GM12878 (cell line): ENCODE measurements around the gene GPR34. TPM values are rescaled to one million over a fixed set of nuclear protein-coding genes. Genes with fewer than 3 reads are reported as not detected.

Source experiments
- ATAC-seq: fragments of 200-7000 bp; cut with Tn5 transposase; 3 replicates; pipeline ENCODE4 v1.9.1; 2020; ENCODE audit warnings: mild to moderate bottlenecking, moderate library complexity
- BruUV-seq: library from RNA; stranded (reverse); fragments of 400-500 nt; replicated peaks from 2 replicates; lab custom pipeline; 2021; lab: Mats Ljungman, UMichigan
- CTCF ChIA-PET: fragments of 300-600 bp; sonication (Branson Sonifier 250); formaldehyde crosslinking; extraction: SDS; loops from one replicate; lab custom pipeline; 2021; ENCODE audit warnings: inconsistent platforms; lab: Yijun Ruan, JAX
- POLR2A ChIA-PET: fragments of 350-600 bp; formaldehyde crosslinking; extraction: SDS; loops from one replicate; lab custom pipeline; 2021; ENCODE audit warnings: inconsistent platforms; lab: Charles Lee
- RAD21 ChIA-PET: fragments of 300-600 bp; sonication (Branson Sonifier 250); formaldehyde crosslinking; loops from one replicate; lab custom pipeline; 2023; ENCODE audit warnings: antibody characterized with exemption; ENCODE audit not compliant: unreplicated experiment; lab: Charles Lee
- SMC1A ChIA-PET: fragments of 300-600 bp; sonication (Branson Sonifier 250); formaldehyde crosslinking; loops from one replicate; lab custom pipeline; 2023; ENCODE audit not compliant: unreplicated experiment, uncharacterized antibody; lab: Charles Lee
- DNase-seq: peaks from one replicate; pipeline ENCODE4 v3.0.0-alpha.2; 2011; ENCODE audit warnings: low read depth, low spot score
- FAIRE-seq: peaks from 3 replicates; lab custom pipeline; 2011; peaks lifted over from hg19 to GRCh38; lab: Jason Lieb, UNC
- H2AFZ ChIP-seq: 2 replicates; pipeline ENCODE4 v1.6.0; 2011; ENCODE audit warnings: low read depth, low read length, control low read depth; ENCODE audit not compliant: control insufficient read depth
- H3K27ac ChIP-seq: 2 replicates; pipeline ENCODE4 v1.5.1; 2011; ENCODE audit warnings: control low read depth; ENCODE audit not compliant: control insufficient read depth, insufficient read depth
- H3K27me3 ChIP-seq, 2 experiments: replicated peaks in 1 of 2; 2 replicates each; pipeline versions ENCODE4 v1.6.0 to v1.6.1; 2011; ENCODE audit warnings: low read length in 1 of 2; ENCODE audit not compliant: control insufficient read depth in 2 of 2, insufficient read depth in 2 of 2
- H3K36me3 ChIP-seq, 2 experiments: 2 replicates each; pipeline ENCODE4 v1.5.1; 2011; ENCODE audit warnings: low read length in 1 of 2; ENCODE audit not compliant: control insufficient read depth in 2 of 2, insufficient read depth in 2 of 2
- H3K4me1 ChIP-seq: 2 replicates; pipeline ENCODE4 v1.6.1; 2011; ENCODE audit warnings: mild to moderate bottlenecking, low read length, moderate library complexity, mixed read lengths; ENCODE audit not compliant: control insufficient read depth, insufficient read depth
- H3K4me2 ChIP-seq: 2 replicates; pipeline ENCODE4 v1.6.0; 2011; ENCODE audit warnings: control low read depth; ENCODE audit not compliant: control insufficient read depth, insufficient read depth
- H3K4me3 ChIP-seq: fragments of 200-600 bp; sonication (generic); 2 replicates; pipeline ENCODE4 v1.5.1; 2016
- H3K79me2 ChIP-seq: 2 replicates; pipeline ENCODE4 v1.6.0; 2011; ENCODE audit warnings: low read length; ENCODE audit not compliant: control insufficient read depth, insufficient read depth
- H3K9ac ChIP-seq: 2 replicates; pipeline ENCODE4 v1.8.0; 2011; ENCODE audit warnings: low read length, control low read depth, mixed read lengths; ENCODE audit not compliant: control insufficient read depth, insufficient read depth
- H3K9me3 ChIP-seq: replicated peaks from 3 replicates; pipeline ENCODE4 v1.5.1; 2011; ENCODE audit warnings: mild to moderate bottlenecking, low read length; ENCODE audit not compliant: control insufficient read depth, insufficient read depth
- H4K20me1 ChIP-seq: 2 replicates; pipeline ENCODE4 v1.6.0; 2011; ENCODE audit not compliant: control insufficient read depth, insufficient read depth
- ATF2 ChIP-seq: IDR thresholded peaks from 2 replicates; pipeline ENCODE4 v1.6.1; 2012; ENCODE audit warnings: low read length, inconsistent platforms
- IKZF1 ChIP-seq: fragments of 450-650 bp; conservative IDR thresholded peaks from 2 replicates; pipeline ENCODE4 v1.6.1; 2017; ENCODE audit warnings: antibody characterized with exemption, mild to moderate bottlenecking
- IKZF2 ChIP-seq, 2 experiments: fragments of 450-650 bp; IDR thresholded peaks; 2 replicates each; pipeline ENCODE4 v1.6.1; 2017; ENCODE audit warnings: mild to moderate bottlenecking in 2 of 2, moderate library complexity in 2 of 2
- MYB ChIP-seq: fragments of 150-350 bp; IDR thresholded peaks from 2 replicates; pipeline ENCODE4 v1.6.1; 2014; ENCODE audit warnings: mild to moderate bottlenecking, low read depth, low read length, borderline replicate concordance
- POLR2AphosphoS2 ChIP-seq: IDR thresholded peaks from 2 replicates; pipeline ENCODE4 v1.6.1; 2011; ENCODE audit warnings: low read depth, mild to moderate bottlenecking, low read length, improper control_type of control experiment, moderate library complexity
- REST ChIP-seq: IDR thresholded peaks from 2 replicates; pipeline ENCODE4 v1.6.1; 2012; ENCODE audit warnings: mild to moderate bottlenecking, low read depth, low read length
- ZNF687 ChIP-seq: fragments of 450-650 bp; IDR thresholded peaks from 2 replicates; pipeline ENCODE4 v1.6.1; 2017; ENCODE audit warnings: mild to moderate bottlenecking, moderate library complexity
- WGBS: methylation state at CpG from one replicate; pipeline ENCODE4 v1.1.6; 2016; ENCODE audit warnings: low lambda C conversion rate; ENCODE audit not compliant: insufficient replicate concordance, insufficient coverage; ENCODE audit errors: missing lambda C conversion rate; 5-methylcytosine and 5-hydroxymethylcytosine counted together
- in situ Hi-C: fragments of 300-500 bp; cut with MboI; formaldehyde crosslinking; loops from 9 replicates; pipeline ENCODE4 v1.14.3; 2018; ENCODE audit warnings: mixed read lengths
- intact Hi-C: fragments of 100-400 bp; cut with micrococcal nuclease; formaldehyde crosslinking; loops from one replicate; pipeline ENCODE4 v1.14.2; 2022; ENCODE audit not compliant: unreplicated experiment
- polyA plus RNA-seq, 11 experiments: library from polyadenylated mRNA; depleted of rRNA in 4 of 11; unstranded in 6 of 11; stranded (reverse) in 5 of 11; fragments of >200 nt; fragmentation: Nextera tagmentation in 4 of 11; fragmentation: Illumina TruSeq in 1 of 11; extraction: Ambion mirVana in 4 of 11; extraction: Trizol in 1 of 11; gene quantifications; 1 replicate in 1 of 11; 2 replicates in 10 of 11; pipeline versions ENCODE4 v1.2.1 to v1.2.3, GENCODE V29; 2011 to 2016; ENCODE audit warnings: inconsistent platforms in 2 of 11, missing spikeins in 2 of 11, low read depth in 1 of 11
- total RNA-seq, 4 experiments: library from RNA; depleted of rRNA in 3 of 4; stranded (reverse); fragments of >200 nt in 3 of 4; fragmentation: Illumina TruSeq in 1 of 4; extraction: Trizol in 1 of 4; gene quantifications; 2 replicates each; pipeline versions ENCODE4 v1.2.1 to v1.2.3, GENCODE V29; 2013 to 2021
- TF ChIP-seq, protein P1 (sequence below): fragments of 450-650 bp; formaldehyde crosslinking; IDR thresholded peaks from 2 replicates; pipeline ENCODE4 v1.5.0; 2022; ENCODE audit warnings: mild to moderate bottlenecking, missing genetic modification characterization

The GPR34 gene
- total and polyA plus RNA-seq, 10 of the 15 experiments (the other 5 are each of a cell fraction or from before 2014, with no cell fraction given), result 0.12 to 0.84 (median 0.28) TPM; not detected in 1

GRCh38 chrX:41688156-41688555, 617 bp upstream of the GPR34 start:
- no peak overlapping the region for H3K4me2 ChIP-seq
- peaks cover 13% of the 10 kb centered on the region for H3K4me1 ChIP-seq
- ChIA-PET RAD21 (interaction anchor here (0.7 to 1.9 kb wide), 2 partner anchors 19 to 26 kb away, joined by 3 to 6 read pairs; no protein-coding TSS in a partner anchor), SMC1A (interaction anchor here (1.2 to 1.5 kb wide), 3 partner anchors 16 to 22 kb away, joined by 3 to 7 read pairs (median 3); no protein-coding TSS in a partner anchor), CTCF (interaction anchor here (0.6 to 1.0 kb wide), 2 partner anchors 17 to 854 kb away, joined by 3 read pairs; no protein-coding TSS in a partner anchor), POLR2A (no interaction called here)
- FAIRE-seq (no peak), ATAC-seq (no peak), DNase-seq (no peak)
- no peaks in the 10 kb centered on the region for H3K79me2 ChIP-seq
- no peak overlapping the region for H3K4me3 ChIP-seq
- no peaks in the 10 kb centered on the region for H3K36me3 ChIP-seq
- no peaks in the 10 kb centered on the region for H3K9me3 ChIP-seq
- no peaks in the 10 kb centered on the region for H3K27me3 ChIP-seq
- H2AFZ ChIP-seq, result no peak overlapping the region
- intact Hi-C loops (no loop called here), in situ Hi-C loops (no loop called here)
- no peak overlapping the region for H3K27ac ChIP-seq
- no peaks in the 10 kb centered on the region for H4K20me1 ChIP-seq
- WGBS, result 39% methylated on average over 2 of the region's 2 CpGs
- no TSS peak for BruUV-seq
- H3K9ac ChIP-seq, result no peak overlapping the region
- TF ChIP-seq IKZF2 (IDR thresholded peaks at IDR 0.05) (no peak), REST (no peak), MYB (no peak), ATF2 (no peak), IKZF1 (no peak), ZNF687 (no peak), POLR2AphosphoS2 (no peak)
- TF ChIP-seq, protein P1, sequence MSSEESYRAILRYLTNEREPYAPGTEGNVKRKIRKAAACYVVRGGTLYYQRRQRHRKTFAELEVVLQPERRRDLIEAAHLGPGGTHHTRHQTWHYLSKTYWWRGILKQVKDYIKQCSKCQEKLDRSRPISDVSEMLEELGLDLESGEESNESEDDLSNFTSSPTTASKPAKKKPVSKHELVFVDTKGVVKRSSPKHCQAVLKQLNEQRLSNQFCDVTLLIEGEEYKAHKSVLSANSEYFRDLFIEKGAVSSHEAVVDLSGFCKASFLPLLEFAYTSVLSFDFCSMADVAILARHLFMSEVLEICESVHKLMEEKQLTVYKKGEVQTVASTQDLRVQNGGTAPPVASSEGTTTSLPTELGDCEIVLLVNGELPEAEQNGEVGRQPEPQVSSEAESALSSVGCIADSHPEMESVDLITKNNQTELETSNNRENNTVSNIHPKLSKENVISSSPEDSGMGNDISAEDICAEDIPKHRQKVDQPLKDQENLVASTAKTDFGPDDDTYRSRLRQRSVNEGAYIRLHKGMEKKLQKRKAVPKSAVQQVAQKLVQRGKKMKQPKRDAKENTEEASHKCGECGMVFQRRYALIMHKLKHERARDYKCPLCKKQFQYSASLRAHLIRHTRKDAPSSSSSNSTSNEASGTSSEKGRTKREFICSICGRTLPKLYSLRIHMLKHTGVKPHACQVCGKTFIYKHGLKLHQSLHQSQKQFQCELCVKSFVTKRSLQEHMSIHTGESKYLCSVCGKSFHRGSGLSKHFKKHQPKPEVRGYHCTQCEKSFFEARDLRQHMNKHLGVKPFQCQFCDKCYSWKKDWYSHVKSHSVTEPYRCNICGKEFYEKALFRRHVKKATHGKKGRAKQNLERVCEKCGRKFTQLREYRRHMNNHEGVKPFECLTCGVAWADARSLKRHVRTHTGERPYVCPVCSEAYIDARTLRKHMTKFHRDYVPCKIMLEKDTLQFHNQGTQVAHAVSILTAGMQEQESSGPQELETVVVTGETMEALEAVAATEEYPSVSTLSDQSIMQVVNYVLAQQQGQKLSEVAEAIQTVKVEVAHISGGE (CRISPR knock-in tag), result no peak
